H1 (cell line): ENCODE results near the gene NREP. TPM values are rescaled to one million over a fixed set of nuclear protein-coding genes. Genes with fewer than 3 reads are reported as not detected.

ENCODE experiments used
- BRCA1 ChIP-seq: IDR thresholded peaks from 2 replicates; pipeline ENCODE4 v1.6.1; 2012; ENCODE audit warnings: low read depth, low read length, improper control_type of control experiment
- EGR1 ChIP-seq: IDR thresholded peaks from 2 replicates; pipeline ENCODE4 v1.6.1; 2011; ENCODE audit warnings: low read depth, low read length, borderline replicate concordance
- GTF2F1 ChIP-seq: IDR thresholded peaks from 2 replicates; pipeline ENCODE4 v1.6.1; 2012; ENCODE audit warnings: low read depth, low read length, improper control_type of control experiment, borderline replicate concordance
- MAX ChIP-seq: IDR thresholded peaks from 2 replicates; pipeline ENCODE4 v1.6.1; 2012; ENCODE audit warnings: inconsistent platforms
- POU5F1 ChIP-seq: IDR thresholded peaks from 2 replicates; pipeline ENCODE4 v1.6.1; 2011; ENCODE audit warnings: low read depth, mild to moderate bottlenecking, low read length, moderate library complexity
- TAF7 ChIP-seq: optimal IDR thresholded peaks from 2 replicates; pipeline ENCODE3; 2011; ENCODE audit warnings: low read depth, mild to moderate bottlenecking, inconsistent platforms, low read length, moderate library complexity, borderline replicate concordance
- polyA plus RNA-seq, 7 experiments: library from polyadenylated mRNA; depleted of rRNA in 3 of 7; stranded (reverse) in 5 of 7; unstranded in 2 of 7; fragments of >200 nt in 5 of 7; fragments of 200-250 nt in 2 of 7; gene quantifications; 1 replicate in 5 of 7; 2 replicates in 1 of 7; 4 replicates in 1 of 7; pipeline versions ENCODE4 v1.2.1 to v1.2.3, GENCODE V29; 2011 to 2013; ENCODE audit warnings: missing spikeins in 2 of 7, mixed read lengths in 2 of 7
- total RNA-seq: library from RNA; stranded (reverse); fragmentation: NEBNext Ultra II Directional; extraction: Animal tissue kit (Norgen Biotek cat#: 25700); gene quantifications from 2 replicates; pipeline ENCODE4 v1.2.1, GENCODE V29; 2021

The NREP gene
- total and polyA plus RNA-seq, 2 of the 8 experiments (the other 6 are each of a cell fraction or from before 2014, with no cell fraction given), result 254 to 301 TPM

- TF ChIP-seq BRCA1, result no peak
- no peak for TF ChIP-seq TAF7
- TF ChIP-seq MAX, result no peak
- TF ChIP-seq GTF2F1, result no peak
- no peak for TF ChIP-seq POU5F1
- no peak for TF ChIP-seq EGR1
- TF ChIP-seq, all 59 proteins: peak for 0
Measured at GRCh38 chr5:111707630-111708164, 49.3 kb downstream of the NREP start (continued).
